Measurements from ENCODE around the gene IVL. TPM values are rescaled to one million over a fixed set of nuclear protein-coding genes. Genes with fewer than 3 reads are reported as not detected.

Gene IVL
- total and polyA plus RNA-seq, 2 donors from 2014 or later = not detected

- FAIRE-seq (no peak), DNase-seq (no peak)
- H3K27ac ChIP-seq (ENCODE audit: low read depth in 2 of 2, low read length in 2 of 2) = no peak overlapping the region
- H3K4me3 ChIP-seq (ENCODE audit: low read length in 3 of 3) = no peak overlapping the region
- TF ChIP-seq, protein P1, sequence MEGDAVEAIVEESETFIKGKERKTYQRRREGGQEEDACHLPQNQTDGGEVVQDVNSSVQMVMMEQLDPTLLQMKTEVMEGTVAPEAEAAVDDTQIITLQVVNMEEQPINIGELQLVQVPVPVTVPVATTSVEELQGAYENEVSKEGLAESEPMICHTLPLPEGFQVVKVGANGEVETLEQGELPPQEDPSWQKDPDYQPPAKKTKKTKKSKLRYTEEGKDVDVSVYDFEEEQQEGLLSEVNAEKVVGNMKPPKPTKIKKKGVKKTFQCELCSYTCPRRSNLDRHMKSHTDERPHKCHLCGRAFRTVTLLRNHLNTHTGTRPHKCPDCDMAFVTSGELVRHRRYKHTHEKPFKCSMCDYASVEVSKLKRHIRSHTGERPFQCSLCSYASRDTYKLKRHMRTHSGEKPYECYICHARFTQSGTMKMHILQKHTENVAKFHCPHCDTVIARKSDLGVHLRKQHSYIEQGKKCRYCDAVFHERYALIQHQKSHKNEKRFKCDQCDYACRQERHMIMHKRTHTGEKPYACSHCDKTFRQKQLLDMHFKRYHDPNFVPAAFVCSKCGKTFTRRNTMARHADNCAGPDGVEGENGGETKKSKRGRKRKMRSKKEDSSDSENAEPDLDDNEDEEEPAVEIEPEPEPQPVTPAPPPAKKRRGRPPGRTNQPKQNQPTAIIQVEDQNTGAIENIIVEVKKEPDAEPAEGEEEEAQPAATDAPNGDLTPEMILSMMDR (IDR thresholded peaks at IDR 0.05; ENCODE audit: borderline replicate concordance, extremely low read depth, insufficient read depth) = no peak
- H3K9ac ChIP-seq (ENCODE audit: low read length in 3 of 3) = no peak overlapping the region
- no peaks in the 10 kb centered on the region for H3K27me3 ChIP-seq (ENCODE audit: control insufficient read depth, insufficient read depth, low read length)
- intact Hi-C loops (cut with DNase I) = no loop called here
- no peaks in the 10 kb centered on the region for H3K36me3 ChIP-seq (ENCODE audit: control insufficient read depth in 2 of 3, insufficient read depth in 3 of 3, low read length in 3 of 3)
- peaks cover 0 to 5% (median 0%) of the 10 kb centered on the region in 3 donors for H3K9me3 ChIP-seq (ENCODE audit: control insufficient read depth in 2 of 3, insufficient read depth in 1 of 3, low read length in 3 of 3)
- no peaks in the 10 kb centered on the region for H3K4me1 ChIP-seq (ENCODE audit: control insufficient read depth in 2 of 3, insufficient read depth in 2 of 3, low read depth in 1 of 3, low read length in 3 of 3)
Measured at GRCh38 chr1:152960452-152961044, 52.2 kb downstream of the IVL start.

Other genes starting within 250 kb of the IVL start
- not detected for gene LCE2D, start 245.2 kb upstream of the IVL start, total RNA-seq
- not detected for gene LCE2D, start 245.2 kb upstream of the IVL start, polyA plus RNA-seq (ENCODE audit: insufficient read depth, low read depth, low replicate concordance)
- gene LCE2C, start 233.3 kb upstream of the IVL start, total RNA-seq = not detected
- gene LCE2C, start 233.3 kb upstream of the IVL start, polyA plus RNA-seq (ENCODE audit: insufficient read depth, low read depth, low replicate concordance) = not detected
- gene LCE2B, start 222.4 kb upstream of the IVL start, total RNA-seq = not detected
- not detected for gene LCE2B, start 222.4 kb upstream of the IVL start, polyA plus RNA-seq (ENCODE audit: insufficient read depth, low read depth, low replicate concordance)
- gene LCE2A, start 210.2 kb upstream of the IVL start, total RNA-seq = not detected
- not detected for gene LCE2A, start 210.2 kb upstream of the IVL start, polyA plus RNA-seq (ENCODE audit: insufficient read depth, low read depth, low replicate concordance)
- not detected for gene LCE4A, start 200.4 kb upstream of the IVL start, total RNA-seq
- gene LCE4A, start 200.4 kb upstream of the IVL start, polyA plus RNA-seq (ENCODE audit: insufficient read depth, low read depth, low replicate concordance) = not detected
- gene KPRP, start 150.5 kb upstream of the IVL start, total RNA-seq = not detected
- not detected for gene KPRP, start 150.5 kb upstream of the IVL start, polyA plus RNA-seq (ENCODE audit: insufficient read depth, low read depth, low replicate concordance)
- gene LCE1F, start 133.4 kb upstream of the IVL start, total RNA-seq = not detected
- not detected for gene LCE1F, start 133.4 kb upstream of the IVL start, polyA plus RNA-seq (ENCODE audit: insufficient read depth, low read depth, low replicate concordance)
- gene LCE1E, start 122.3 kb upstream of the IVL start, total RNA-seq = not detected
- not detected for gene LCE1E, start 122.3 kb upstream of the IVL start, polyA plus RNA-seq (ENCODE audit: insufficient read depth, low read depth, low replicate concordance)
- gene LCE1D, start 111.8 kb upstream of the IVL start, total RNA-seq = not detected
- not detected for gene LCE1D, start 111.8 kb upstream of the IVL start, polyA plus RNA-seq (ENCODE audit: insufficient read depth, low read depth, low replicate concordance)
- not detected for gene LCE1C, start 101.9 kb upstream of the IVL start, total RNA-seq
- gene LCE1C, start 101.9 kb upstream of the IVL start, polyA plus RNA-seq (ENCODE audit: insufficient read depth, low read depth, low replicate concordance) = not detected
- not detected for gene LCE1B, start 96.6 kb upstream of the IVL start, total RNA-seq
- gene LCE1B, start 96.6 kb upstream of the IVL start, polyA plus RNA-seq (ENCODE audit: insufficient read depth, low read depth, low replicate concordance) = not detected
- not detected for gene LCE1A, start 81.1 kb upstream of the IVL start, total RNA-seq
- gene LCE1A, start 81.1 kb upstream of the IVL start, polyA plus RNA-seq (ENCODE audit: insufficient read depth, low read depth, low replicate concordance) = not detected
- gene LCE6A, start 65.7 kb upstream of the IVL start, total RNA-seq = not detected
- gene LCE6A, start 65.7 kb upstream of the IVL start, polyA plus RNA-seq (ENCODE audit: insufficient read depth, low read depth, low replicate concordance) = not detected
- not detected for gene LCE7A, start 48.5 kb upstream of the IVL start, total RNA-seq
- not detected for gene LCE7A, start 48.5 kb upstream of the IVL start, polyA plus RNA-seq (ENCODE audit: insufficient read depth, low read depth, low replicate concordance)
- gene SMCP, start 30.2 kb upstream of the IVL start, total RNA-seq = not detected
- gene SMCP, start 30.2 kb upstream of the IVL start, polyA plus RNA-seq (ENCODE audit: insufficient read depth, low read depth, low replicate concordance) = not detected
- not detected for gene SPRR5, start 38.7 kb downstream of the IVL start, total RNA-seq
- not detected for gene SPRR5, start 38.7 kb downstream of the IVL start, polyA plus RNA-seq (ENCODE audit: insufficient read depth, low read depth, low replicate concordance)
- not detected for gene SPRR4, start 62.1 kb downstream of the IVL start, total RNA-seq
- not detected for gene SPRR4, start 62.1 kb downstream of the IVL start, polyA plus RNA-seq (ENCODE audit: insufficient read depth, low read depth, low replicate concordance)
- gene SPRR1A, start 75.5 kb downstream of the IVL start, total RNA-seq = not detected
- gene SPRR1A, start 75.5 kb downstream of the IVL start, polyA plus RNA-seq (ENCODE audit: insufficient read depth, low read depth, low replicate concordance) = not detected
- not detected for gene SPRR3, start 93.2 kb downstream of the IVL start, total RNA-seq
- gene SPRR3, start 93.2 kb downstream of the IVL start, polyA plus RNA-seq (ENCODE audit: insufficient read depth, low read depth, low replicate concordance) = not detected
- not detected for gene SPRR1B, start 122.7 kb downstream of the IVL start, total RNA-seq
- gene SPRR1B, start 122.7 kb downstream of the IVL start, polyA plus RNA-seq (ENCODE audit: insufficient read depth, low read depth, low replicate concordance) = not detected
- gene SPRR2D, start 132.6 kb downstream of the IVL start, total RNA-seq = not detected
- not detected for gene SPRR2D, start 132.6 kb downstream of the IVL start, polyA plus RNA-seq (ENCODE audit: insufficient read depth, low read depth, low replicate concordance)
- gene SPRR2A, start 149.0 kb downstream of the IVL start, total RNA-seq = 0.60 TPM
- gene SPRR2A, start 149.0 kb downstream of the IVL start, polyA plus RNA-seq (ENCODE audit: insufficient read depth, low read depth, low replicate concordance) = not detected
- gene SPRR2B, start 163.1 kb downstream of the IVL start, total RNA-seq = not detected
- gene SPRR2B, start 163.1 kb downstream of the IVL start, polyA plus RNA-seq (ENCODE audit: insufficient read depth, low read depth, low replicate concordance) = not detected
- gene SPRR2E, start 186.0 kb downstream of the IVL start, total RNA-seq = not detected
- not detected for gene SPRR2E, start 186.0 kb downstream of the IVL start, polyA plus RNA-seq (ENCODE audit: insufficient read depth, low read depth, low replicate concordance)
- not detected for gene SPRR2F, start 205.0 kb downstream of the IVL start, total RNA-seq
- gene SPRR2F, start 205.0 kb downstream of the IVL start, polyA plus RNA-seq (ENCODE audit: insufficient read depth, low read depth, low replicate concordance) = not detected
- gene SPRR2G, start 242.3 kb downstream of the IVL start, total RNA-seq = not detected
- gene SPRR2G, start 242.3 kb downstream of the IVL start, polyA plus RNA-seq (ENCODE audit: insufficient read depth, low read depth, low replicate concordance) = not detected